ENCODE data around the gene ASPSCR1.

GRCh38 chr17:81998691-81999438, 21.4 kb downstream of the ASPSCR1 start:
- TF ChIP-seq CTCF (IDR thresholded peaks at IDR 0.05) (no peak), EP300 (IDR thresholded peaks at IDR 0.05) (no peak), POLR2A (IDR thresholded peaks at IDR 0.05) (no peak), POLR2AphosphoS5 (IDR thresholded peaks at IDR 0.05) (no peak)

All from gastroesophageal sphincter (tissue), 3 donors.